IPS-NIHi7 (cell line): ENCODE results near the gene ZMIZ1.
A peak's percentile ranks its signal among the peaks of the same experiment; 100 is the strongest.
"Not testable (repeated sequence)": the region's sequence is repeated elsewhere in the genome, so short reads cannot be mapped to it uniquely, and the experiment has no call there.

Experiments
- DNase-seq: peaks from one replicate; pipeline ENCODE4 v3.0.0; 2012; ENCODE audit warnings: mixed read lengths; ENCODE audit errors: extremely low spot score

Gene ZMIZ1

GRCh38 chr10:79031723-79032122 is 37.0 kb upstream of the ZMIZ1 start:
- no peak for DNase-seq

GRCh38 chr10:79034271-79034876 is 34.4 kb upstream of the ZMIZ1 start:
- no peak for DNase-seq

GRCh38 chr10:79036416-79036815 is 32.4 kb upstream of the ZMIZ1 start:
- not testable (repeated sequence) for DNase-seq

GRCh38 chr10:79038104-79038840 is 30.5 kb upstream of the ZMIZ1 start:
- no peak for DNase-seq

- peak; percentile 76 for DNase-seq
Measured at GRCh38 chr10:79038841-79039201, 29.9 kb upstream of the ZMIZ1 start.

- no peak for DNase-seq
Measured at GRCh38 chr10:79042639-79043411, 25.9 kb upstream of the ZMIZ1 start.

GRCh38 chr10:79044036-79044632 is 24.6 kb upstream of the ZMIZ1 start:
- DNase-seq: no peak

- DNase-seq: no peak
Measured at GRCh38 chr10:79044846-79045245, 23.9 kb upstream of the ZMIZ1 start.

- DNase-seq: no peak
Measured at GRCh38 chr10:79045566-79046175, 23.1 kb upstream of the ZMIZ1 start.

- no peak for DNase-seq
Measured at GRCh38 chr10:79046326-79046725, 22.4 kb upstream of the ZMIZ1 start.

- DNase-seq: no peak
Measured at GRCh38 chr10:79046741-79047583, 21.8 kb upstream of the ZMIZ1 start.

- no peak for DNase-seq
Measured at GRCh38 chr10:79047584-79047874, 21.2 kb upstream of the ZMIZ1 start.

GRCh38 chr10:79047875-79048638 is 20.7 kb upstream of the ZMIZ1 start:
- no peak for DNase-seq

- no peak for DNase-seq
Measured at GRCh38 chr10:79048639-79049550, 19.9 kb upstream of the ZMIZ1 start.

- DNase-seq: no peak
Measured at GRCh38 chr10:79049931-79050895, 18.6 kb upstream of the ZMIZ1 start.

GRCh38 chr10:79050896-79051555 is 17.7 kb upstream of the ZMIZ1 start:
- DNase-seq: no peak

GRCh38 chr10:79051766-79052165 is 17.0 kb upstream of the ZMIZ1 start:
- DNase-seq: no peak
